ENCODE data around the gene ANG. TPM values are rescaled to one million over a fixed set of nuclear protein-coding genes. Genes with fewer than 3 reads are reported as not detected.

Gene ANG
- total RNA-seq, 1 experiment from 2014 or later = 7.4 TPM

- DNase-seq (ENCODE audit: low read depth) = no peak
These were observed 55.0 kb downstream of the ANG start for GRCh38 chr14:20743556-20743955.

Other genes starting within 250 kb of the ANG start
- 19.9 and 26.9 TPM in 2 replicates for gene OSGEP, start 234.0 kb upstream of the ANG start, total RNA-seq (2014; rRNA removed; shearing (Covaris generic))
- gene APEX1, start 233.5 kb upstream of the ANG start, total RNA-seq (2014; rRNA removed; shearing (Covaris generic)) = 41.7 and 49.5 TPM in 2 replicates
- 16.5 and 22.9 TPM in 2 replicates for gene PIP4P1, start 227.3 kb upstream of the ANG start, total RNA-seq (2014; rRNA removed; shearing (Covaris generic))
- 42.3 and 45.0 TPM in 2 replicates for gene PNP, start 219.4 kb upstream of the ANG start, total RNA-seq (2014; rRNA removed; shearing (Covaris generic))
- not detected in 2 replicates for gene RNASE10, start 183.2 kb upstream of the ANG start, total RNA-seq (2014; rRNA removed; shearing (Covaris generic))
- gene RNASE9, start 127.7 kb upstream of the ANG start, total RNA-seq (2014; rRNA removed; shearing (Covaris generic)) = not detected in 2 replicates
- gene RNASE11, start 100.8 kb upstream of the ANG start, total RNA-seq (2014; rRNA removed; shearing (Covaris generic)) = not detected in 2 replicates
- gene RNASE12, start 97.4 kb upstream of the ANG start, total RNA-seq (2014; rRNA removed; shearing (Covaris generic)) = not detected in 2 replicates
- gene OR6S1, start 47.1 kb upstream of the ANG start, total RNA-seq (2014; rRNA removed; shearing (Covaris generic)) = not detected in 2 replicates
- 8.1 and 14.2 TPM in 2 replicates for gene RNASE4, start 4.2 kb upstream of the ANG start, total RNA-seq (2014; rRNA removed; shearing (Covaris generic))
- gene EDDM3A, start 57.1 kb downstream of the ANG start, total RNA-seq (2014; rRNA removed; shearing (Covaris generic)) = not detected in 2 replicates
- not detected in 2 replicates for gene EDDM3B, start 79.6 kb downstream of the ANG start, total RNA-seq (2014; rRNA removed; shearing (Covaris generic))
- gene RNASE6, start 92.5 kb downstream of the ANG start, total RNA-seq (2014; rRNA removed; shearing (Covaris generic)) = not detected in 2 replicates
- 1.1 and 2.2 TPM in 2 replicates for gene RNASE1, start 114.1 kb downstream of the ANG start, total RNA-seq (2014; rRNA removed; shearing (Covaris generic))
- not detected in 2 replicates for gene RNASE3, start 202.6 kb downstream of the ANG start, total RNA-seq (2014; rRNA removed; shearing (Covaris generic))

All from RPMI7951 (cell line).